Immature natural killer cell (primary cell): Measurements from ENCODE around the gene PDE3A. TPM values are rescaled to one million over a fixed set of nuclear protein-coding genes. Genes with fewer than 3 reads are reported as not detected.

Experiments used
- DNase-seq, 3 donors: peaks; one replicate each; pipeline ENCODE4 v3.0.0; 2022; ENCODE audit warnings: mixed read lengths in 1 of 3
- H3K27ac Mint-ChIP-seq, 6 donors: one replicate each; pipeline ENCODE4 v1.8.0; 2020; ENCODE audit warnings: mixed read lengths in 6 of 6, mild to moderate bottlenecking in 5 of 6, inconsistent platforms in 4 of 6, moderate library complexity in 3 of 6
- H3K27me3 Mint-ChIP-seq, 3 donors: one replicate each; pipeline ENCODE4 v1.8.0; 2020 to 2021; ENCODE audit warnings: low read depth in 3 of 3, mild to moderate bottlenecking in 3 of 3, mixed read lengths in 3 of 3, moderate library complexity in 3 of 3, inconsistent platforms in 1 of 3
- H3K36me3 Mint-ChIP-seq, 3 donors: one replicate each; pipeline ENCODE4 v1.8.0; 2020; ENCODE audit warnings: mixed read lengths in 3 of 3, inconsistent platforms in 2 of 3, mild to moderate bottlenecking in 2 of 3
- H3K4me1 Mint-ChIP-seq, 2 donors: one replicate each; pipeline ENCODE4 v1.8.0; 2020; ENCODE audit warnings: inconsistent platforms in 2 of 2, mild to moderate bottlenecking in 2 of 2, mixed read lengths in 2 of 2, moderate library complexity in 1 of 2
- H3K4me3 Mint-ChIP-seq, 5 donors: one replicate each; pipeline ENCODE4 v1.8.0; 2020; ENCODE audit warnings: mild to moderate bottlenecking in 5 of 5, mixed read lengths in 5 of 5, inconsistent platforms in 3 of 5, moderate library complexity in 3 of 5
- H3K9me3 Mint-ChIP-seq, 6 donors: one replicate each; pipeline ENCODE4 v1.8.0; 2020; ENCODE audit warnings: mild to moderate bottlenecking in 6 of 6, mixed read lengths in 6 of 6, inconsistent platforms in 4 of 6, moderate library complexity in 3 of 6
- polyA plus RNA-seq, 3 donors: library from polyadenylated mRNA; unstranded; fragments of 300-500 nt; fragmentation: Illumina TruSeq; gene quantifications; one replicate each; pipeline ENCODE4 v1.2.3, GENCODE V29; 2021

PDE3A gene
- polyA plus RNA-seq, 3 donors from 2014 or later, result 0.08 TPM; not detected in 2

DNA sequence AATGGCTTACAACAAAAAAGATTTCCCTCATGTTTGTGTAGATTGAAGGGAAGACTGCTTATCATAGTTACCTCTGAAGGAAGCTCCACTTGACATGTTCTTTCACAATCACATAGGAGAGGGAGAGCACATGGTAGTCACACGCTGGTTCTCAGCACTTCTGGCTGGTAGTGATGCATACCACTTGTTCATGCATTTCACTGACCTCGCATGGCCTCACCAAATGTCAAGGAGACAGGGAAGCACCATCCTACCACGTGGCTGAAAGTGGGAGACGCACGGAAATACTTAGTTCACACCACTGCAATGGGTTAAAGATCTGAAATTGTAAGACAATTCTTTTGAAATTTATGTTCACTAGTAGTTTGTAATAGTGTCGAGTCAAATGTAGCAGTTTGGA is 74.0 kb downstream of the PDE3A start:
- H3K27me3 Mint-ChIP-seq, result peaks cover 0 to 1% (median 0%) of the 10 kb centered on the region in 3 donors
- peaks cover 0 to 3% of the 10 kb centered on the region in 2 donors for H3K4me1 Mint-ChIP-seq
- H3K27ac Mint-ChIP-seq, result no peak overlapping the region
- no peak for DNase-seq
- peaks cover 0 to 4% (median 0%) of the 10 kb centered on the region in 3 donors for H3K36me3 Mint-ChIP-seq
- no peak overlapping the region for H3K4me3 Mint-ChIP-seq
- H3K9me3 Mint-ChIP-seq, result no peaks in the 10 kb centered on the region

DNA sequence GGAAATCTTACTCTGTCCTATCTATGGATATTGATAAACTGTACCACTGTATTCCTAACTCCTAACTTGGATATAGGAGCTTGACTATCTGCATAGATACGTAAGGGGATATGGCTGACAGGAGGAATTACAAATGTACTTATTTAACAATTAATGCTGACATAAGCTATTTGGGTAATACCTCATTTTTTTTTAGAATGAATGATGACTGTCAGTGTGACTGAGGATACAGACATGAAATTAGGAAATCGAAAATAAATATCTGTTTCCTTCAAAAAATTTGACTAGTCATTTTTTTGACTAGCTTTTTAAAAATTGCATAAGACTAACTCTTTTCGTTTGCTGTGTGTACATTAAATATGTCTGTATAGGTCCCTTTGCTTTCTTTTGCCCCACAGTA is 74.9 kb downstream of the PDE3A start:
- no peak for DNase-seq
- no peaks in the 10 kb centered on the region for H3K9me3 Mint-ChIP-seq
- no peak overlapping the region for H3K27ac Mint-ChIP-seq
- peaks cover 0 to 1% (median 0%) of the 10 kb centered on the region in 3 donors for H3K27me3 Mint-ChIP-seq
- H3K4me3 Mint-ChIP-seq, result no peak overlapping the region
- peaks cover 0 to 3% of the 10 kb centered on the region in 2 donors for H3K4me1 Mint-ChIP-seq
- H3K36me3 Mint-ChIP-seq, result peaks cover 0 to 4% (median 0%) of the 10 kb centered on the region in 3 donors

DNA sequence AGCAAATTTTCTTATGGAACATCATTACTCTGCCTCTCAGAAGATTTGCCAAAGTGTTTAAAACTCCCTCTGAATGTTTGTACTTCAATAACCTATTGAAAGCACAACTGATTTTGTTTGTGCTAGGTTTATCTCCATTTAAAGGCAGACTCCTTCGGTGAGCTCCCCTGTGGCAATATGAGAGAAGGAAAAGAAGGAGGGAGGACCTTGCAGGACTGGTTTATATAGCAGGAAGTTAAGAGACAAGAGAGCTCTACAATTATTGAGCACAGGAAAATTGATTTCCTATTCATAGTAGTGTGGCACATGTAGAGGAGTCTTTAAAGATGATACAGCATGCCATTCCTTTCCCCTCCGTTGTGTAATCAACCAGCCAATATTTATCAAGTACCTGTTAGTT is 75.5 kb downstream of the PDE3A start:
- H3K9me3 Mint-ChIP-seq, result no peaks in the 10 kb centered on the region
- H3K36me3 Mint-ChIP-seq, result peaks cover 0 to 4% (median 0%) of the 10 kb centered on the region in 3 donors
- H3K4me1 Mint-ChIP-seq, result no peaks in the 10 kb centered on the region
- H3K27me3 Mint-ChIP-seq, result peaks cover 0 to 1% (median 0%) of the 10 kb centered on the region in 3 donors
- H3K27ac Mint-ChIP-seq, result no peak overlapping the region
- no peak overlapping the region for H3K4me3 Mint-ChIP-seq
- DNase-seq, result no peak

DNA sequence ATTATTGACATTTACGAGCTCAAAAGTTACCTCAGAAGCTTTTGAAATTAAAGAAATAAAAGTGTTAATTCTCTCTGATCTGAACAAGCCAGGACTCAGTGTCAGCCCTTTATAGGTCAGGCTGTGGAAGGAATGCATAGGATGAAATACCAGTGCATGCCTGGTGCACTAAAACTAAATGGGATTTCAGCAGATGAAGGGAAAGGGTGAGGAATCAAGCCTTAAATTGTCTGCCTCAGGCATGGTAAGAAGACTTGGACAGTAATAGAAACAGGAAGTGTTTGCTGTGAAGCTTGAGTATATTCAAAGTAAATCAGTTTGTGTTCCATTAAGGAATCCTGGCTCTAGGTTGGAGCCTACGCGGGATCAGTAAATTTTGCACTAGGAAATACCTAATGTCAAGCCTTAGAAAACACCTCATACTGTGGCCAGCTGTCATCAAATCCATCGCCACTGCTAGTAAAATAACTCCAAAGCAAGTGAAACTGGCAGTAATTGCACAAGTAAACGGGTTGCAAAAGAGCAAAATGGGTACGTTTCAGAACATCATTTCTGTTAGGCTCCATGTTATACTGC is 76.3 kb downstream of the PDE3A start:
- Mint-ChIP-seq H3K9me3 (no peaks in the 10 kb centered on the region), H3K27me3 (peaks cover 0 to 1% (median 0%) of the 10 kb centered on the region in 3 donors), H3K4me1 (no peaks in the 10 kb centered on the region), H3K27ac (no peak overlapping the region), H3K36me3 (peaks cover 0 to 4% (median 0%) of the 10 kb centered on the region in 3 donors), H3K4me3 (no peak overlapping the region)
- no peak for DNase-seq

DNA sequence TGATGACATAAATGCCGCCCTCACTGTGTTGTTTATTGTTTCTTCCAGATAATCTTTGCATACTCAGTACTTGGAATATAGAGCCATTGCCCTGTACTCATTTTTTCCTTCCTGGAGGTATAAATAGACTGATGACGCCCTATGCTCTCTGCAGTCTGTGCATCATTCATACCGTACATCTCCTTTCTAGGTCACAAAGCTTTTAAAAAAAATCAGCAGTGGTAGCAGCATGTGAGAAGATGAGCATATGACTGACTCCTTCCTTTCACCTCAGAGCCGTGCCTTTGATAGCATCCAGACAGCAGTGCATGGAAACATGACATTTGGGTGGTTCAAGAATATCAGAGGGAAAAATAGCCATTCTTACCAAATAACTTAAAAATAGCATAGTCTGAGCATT is 77.3 kb downstream of the PDE3A start:
- DNase-seq, result no peak
- no peaks in the 10 kb centered on the region for H3K4me1 Mint-ChIP-seq
- peaks cover 0 to 4% (median 0%) of the 10 kb centered on the region in 3 donors for H3K36me3 Mint-ChIP-seq
- H3K4me3 Mint-ChIP-seq, result no peak overlapping the region
- peaks cover 0 to 1% (median 0%) of the 10 kb centered on the region in 3 donors for H3K27me3 Mint-ChIP-seq
- no peak overlapping the region for H3K27ac Mint-ChIP-seq
- H3K9me3 Mint-ChIP-seq, result no peaks in the 10 kb centered on the region

DNA sequence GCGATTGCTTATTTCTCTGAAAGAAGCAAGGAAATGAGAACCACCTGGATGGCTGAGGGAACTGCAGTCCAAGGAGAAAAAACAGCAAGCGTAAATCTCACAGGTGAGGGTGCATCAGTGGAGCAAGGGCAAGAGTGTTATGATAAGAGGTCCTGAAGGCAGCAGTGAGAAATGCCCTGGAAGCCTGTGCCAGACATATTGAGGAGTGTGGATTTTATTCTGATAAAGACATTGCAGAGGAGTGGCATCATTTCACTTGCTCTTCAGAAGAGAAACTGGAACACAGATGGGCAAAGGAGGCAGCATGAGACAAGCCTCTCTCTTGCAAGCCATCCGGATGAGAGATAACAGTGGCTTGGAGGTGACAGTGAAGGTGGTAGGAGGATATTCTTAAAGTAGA is 78.5 kb downstream of the PDE3A start:
- no peaks in the 10 kb centered on the region for H3K36me3 Mint-ChIP-seq
- H3K9me3 Mint-ChIP-seq, result no peaks in the 10 kb centered on the region
- DNase-seq, result no peak
- no peak overlapping the region for H3K4me3 Mint-ChIP-seq
- H3K27me3 Mint-ChIP-seq, result peaks cover 0 to 1% (median 0%) of the 10 kb centered on the region in 3 donors
- no peaks in the 10 kb centered on the region for H3K4me1 Mint-ChIP-seq
- H3K27ac Mint-ChIP-seq, result no peak overlapping the region

DNA sequence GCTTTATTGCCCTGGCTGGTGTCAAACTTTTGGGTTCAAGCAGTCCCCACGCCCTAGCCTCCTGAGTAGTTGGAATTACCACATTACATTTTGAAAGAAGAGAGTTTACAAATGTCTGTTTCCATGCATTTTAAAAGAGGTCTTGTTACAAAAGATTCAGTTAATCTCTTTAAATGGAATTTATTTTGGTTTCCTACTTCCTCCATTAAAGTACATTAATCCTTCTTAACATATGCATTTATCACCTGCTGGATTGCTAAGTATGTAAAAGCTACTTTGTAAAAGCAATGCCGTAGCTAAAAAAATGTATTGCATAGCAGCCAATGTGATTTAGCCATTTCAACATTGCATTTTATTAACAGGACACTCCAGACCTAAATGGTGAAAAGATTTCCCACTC is 80.4 kb downstream of the PDE3A start:
- no peak for DNase-seq
- no peak overlapping the region for H3K4me3 Mint-ChIP-seq
- no peaks in the 10 kb centered on the region for H3K36me3 Mint-ChIP-seq
- no peaks in the 10 kb centered on the region for H3K4me1 Mint-ChIP-seq
- peaks cover 0 to 1% (median 0%) of the 10 kb centered on the region in 3 donors for H3K27me3 Mint-ChIP-seq
- no peak overlapping the region for H3K27ac Mint-ChIP-seq
- no peaks in the 10 kb centered on the region for H3K9me3 Mint-ChIP-seq

DNA sequence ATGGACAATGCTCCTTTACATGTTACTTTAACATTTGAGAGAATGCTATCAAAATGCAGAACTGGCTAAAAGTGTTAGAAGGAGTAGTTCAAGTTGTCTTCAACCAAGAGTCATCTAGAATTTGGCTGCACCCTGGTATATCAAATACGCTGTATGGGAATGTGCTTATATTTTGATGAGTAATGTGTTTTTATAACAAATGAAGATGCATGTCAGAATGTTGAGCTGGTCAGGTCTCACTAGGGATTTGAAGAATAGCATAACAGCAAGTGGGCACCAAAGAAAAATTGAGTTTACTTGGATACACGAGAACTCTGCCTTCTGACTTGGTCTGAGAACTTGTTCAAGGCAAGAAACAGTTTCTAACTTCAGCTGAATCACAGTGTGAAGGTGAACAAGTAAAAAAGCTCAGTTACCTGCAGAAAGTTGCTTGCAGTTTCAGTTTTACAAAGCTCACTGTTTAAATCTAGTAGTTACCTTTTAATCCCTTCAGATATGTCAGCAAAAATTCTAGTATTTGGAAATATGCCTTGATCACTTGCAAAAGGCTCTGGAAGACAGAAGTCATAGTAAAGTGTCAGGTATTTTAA is 82.3 kb downstream of the PDE3A start:
- no peaks in the 10 kb centered on the region for H3K9me3 Mint-ChIP-seq
- H3K27me3 Mint-ChIP-seq, result peaks cover 0 to 4% (median 1%) of the 10 kb centered on the region in 3 donors
- no peak overlapping the region for H3K27ac Mint-ChIP-seq

DNA sequence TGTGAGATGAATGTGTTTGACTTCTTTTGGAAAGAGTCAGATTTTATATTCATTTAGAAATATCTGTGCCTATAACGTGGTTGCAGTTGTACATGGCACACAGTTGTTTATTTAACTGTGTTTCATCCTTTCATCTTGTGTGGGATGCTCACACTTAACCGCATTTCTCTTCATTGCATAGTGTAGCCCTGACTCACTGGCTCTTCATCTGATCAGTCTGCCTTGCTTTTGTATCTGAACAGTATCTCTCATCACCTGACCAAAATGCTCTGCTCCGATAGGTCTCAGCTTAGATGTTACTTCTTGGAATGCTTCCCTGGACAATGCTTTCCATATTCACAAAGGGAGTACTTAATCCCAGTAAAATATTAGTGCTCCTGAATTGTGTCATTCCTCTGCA is 83.4 kb downstream of the PDE3A start:
- no peaks in the 10 kb centered on the region for H3K36me3 Mint-ChIP-seq
- no peak overlapping the region for H3K27ac Mint-ChIP-seq
- H3K4me1 Mint-ChIP-seq, result no peaks in the 10 kb centered on the region
- H3K9me3 Mint-ChIP-seq, result no peaks in the 10 kb centered on the region
- no peak overlapping the region for H3K4me3 Mint-ChIP-seq
- H3K27me3 Mint-ChIP-seq, result peaks cover 0 to 4% (median under 1%) of the 10 kb centered on the region in 3 donors
- no peak for DNase-seq

More for the DNA sequence above, 82.3 kb downstream of the PDE3A start:
- Mint-ChIP-seq H3K36me3 (no peaks in the 10 kb centered on the region), H3K4me1 (no peaks in the 10 kb centered on the region), H3K4me3 (no peak overlapping the region)
- no peak for DNase-seq

DNA sequence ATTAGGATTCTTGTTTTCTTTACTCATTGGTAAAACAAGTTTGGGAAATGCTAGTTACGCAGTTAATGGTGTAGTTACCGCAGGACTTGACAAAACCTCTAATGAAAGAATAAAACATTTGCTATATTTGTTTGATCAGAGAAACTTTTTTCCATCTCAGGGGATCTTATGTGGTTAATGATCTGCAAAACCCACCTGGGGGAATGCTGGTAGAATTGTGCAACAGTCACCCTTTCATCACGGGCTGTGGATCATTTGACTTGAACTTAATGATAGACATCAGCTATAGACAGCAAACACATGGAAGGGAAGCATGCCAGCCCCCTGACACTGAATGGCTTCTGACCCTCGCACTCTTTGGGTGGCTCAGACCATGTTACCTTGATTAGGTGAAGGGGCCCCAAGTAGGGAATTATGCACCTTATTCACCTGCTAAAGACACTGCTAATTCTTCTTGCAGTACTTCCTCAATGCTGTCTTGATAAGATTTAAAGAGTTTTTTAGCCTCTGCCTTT is 84.2 kb downstream of the PDE3A start:
- H3K4me3 Mint-ChIP-seq, result no peak overlapping the region
- no peaks in the 10 kb centered on the region for H3K9me3 Mint-ChIP-seq
- no peak overlapping the region for H3K27ac Mint-ChIP-seq
- H3K36me3 Mint-ChIP-seq, result no peaks in the 10 kb centered on the region
- no peaks in the 10 kb centered on the region for H3K4me1 Mint-ChIP-seq
- DNase-seq, result no peak
- H3K27me3 Mint-ChIP-seq, result peaks cover 0 to 4% (median 0%) of the 10 kb centered on the region in 3 donors

DNA sequence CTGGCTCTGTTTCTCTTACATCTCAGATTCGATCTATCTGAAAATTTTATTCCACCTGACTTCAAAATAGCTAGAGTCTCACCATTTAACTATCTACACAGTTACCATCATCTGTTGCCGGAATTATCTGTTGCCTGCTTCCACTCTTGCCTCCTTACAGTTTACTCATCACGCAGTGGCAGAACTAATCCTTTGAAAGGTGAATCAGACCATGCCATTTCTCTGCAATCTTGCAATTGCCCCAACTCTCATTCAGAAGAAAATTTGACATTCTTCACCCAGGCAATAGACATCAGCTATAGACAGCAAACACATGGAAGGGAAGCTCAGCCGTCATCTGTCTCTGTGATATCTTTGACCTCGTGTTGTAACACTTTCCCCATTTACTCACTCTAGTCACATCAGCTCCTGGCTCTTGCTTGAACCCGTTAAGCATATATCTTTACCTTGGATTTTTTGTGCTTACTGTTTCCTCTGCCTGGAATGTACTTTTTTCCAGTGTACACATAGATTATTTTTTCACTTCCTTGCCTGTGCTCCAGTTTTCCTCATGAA is 85.5 kb downstream of the PDE3A start:
- H3K36me3 Mint-ChIP-seq, result no peaks in the 10 kb centered on the region
- no peak overlapping the region for H3K27ac Mint-ChIP-seq
- peaks cover 0 to 4% (median 2%) of the 10 kb centered on the region in 3 donors for H3K27me3 Mint-ChIP-seq
- no peak for DNase-seq
- no peak overlapping the region for H3K4me3 Mint-ChIP-seq
- no peaks in the 10 kb centered on the region for H3K4me1 Mint-ChIP-seq
- no peaks in the 10 kb centered on the region for H3K9me3 Mint-ChIP-seq

DNA sequence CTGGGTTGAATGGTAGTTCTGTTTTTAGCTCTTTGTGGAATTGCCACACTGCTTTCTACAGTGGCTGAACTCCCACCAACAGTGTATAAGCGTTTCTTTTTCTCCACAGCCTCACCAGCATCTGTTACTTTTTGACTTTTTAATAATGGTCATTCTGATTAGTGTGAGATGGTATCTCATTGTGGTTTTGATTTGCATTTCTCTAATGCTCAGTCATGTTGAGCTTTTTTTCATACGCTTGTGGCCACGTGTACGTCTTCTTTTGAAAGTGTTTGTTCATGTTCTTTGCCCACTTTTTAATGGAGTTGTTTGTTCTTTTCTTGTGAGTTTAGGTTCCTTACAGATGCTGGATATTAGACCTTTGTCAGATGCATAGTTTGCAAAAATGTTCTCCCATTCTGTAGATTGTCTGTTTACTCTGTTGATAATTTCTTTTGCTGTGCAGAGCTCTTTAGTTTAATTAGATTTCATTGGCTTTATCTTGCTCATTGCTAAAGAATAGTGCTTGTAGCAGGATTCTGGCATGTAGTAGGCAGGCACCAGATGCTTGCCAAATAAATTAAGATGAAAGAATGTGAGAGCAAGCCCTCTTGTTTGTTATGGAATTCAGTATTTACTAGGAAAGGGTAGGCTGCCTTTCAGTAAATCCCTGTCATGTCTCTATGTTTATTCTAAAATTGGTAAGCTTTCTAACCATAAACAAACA is 86.8 kb downstream of the PDE3A start:
- H3K36me3 Mint-ChIP-seq, result no peaks in the 10 kb centered on the region

DNA sequence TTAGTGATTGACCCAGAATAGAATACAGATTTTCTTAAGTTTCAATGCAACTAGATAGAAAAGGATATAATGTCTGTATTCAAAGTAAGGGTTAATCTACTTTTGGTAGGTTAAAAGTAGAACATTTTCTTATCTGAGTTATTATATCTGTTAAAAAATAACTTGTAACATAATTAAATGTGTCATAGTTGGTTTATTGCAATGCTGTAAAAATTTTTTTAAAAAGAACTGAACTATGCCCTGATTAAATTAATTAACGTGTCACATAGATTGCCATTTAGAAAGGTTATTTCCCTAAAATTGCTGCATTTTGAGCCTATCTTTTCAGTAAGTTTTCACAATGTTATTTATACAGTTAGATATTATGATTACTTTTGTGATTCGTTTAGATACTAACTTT is 89.2 kb downstream of the PDE3A start:
- no peaks in the 10 kb centered on the region for H3K4me1 Mint-ChIP-seq
- H3K27ac Mint-ChIP-seq, result no peak overlapping the region
- H3K36me3 Mint-ChIP-seq, result no peaks in the 10 kb centered on the region
- no peak overlapping the region for H3K4me3 Mint-ChIP-seq
- DNase-seq, result no peak
- H3K9me3 Mint-ChIP-seq, result no peaks in the 10 kb centered on the region
- H3K27me3 Mint-ChIP-seq, result peaks cover 0 to 4% (median 2%) of the 10 kb centered on the region in 3 donors

More for the DNA sequence above, 86.8 kb downstream of the PDE3A start:
- Mint-ChIP-seq H3K4me1 (no peaks in the 10 kb centered on the region), H3K27ac (no peak overlapping the region), H3K27me3 (peaks cover 0 to 4% (median 2%) of the 10 kb centered on the region in 3 donors), H3K9me3 (no peaks in the 10 kb centered on the region), H3K4me3 (no peak overlapping the region)
- DNase-seq, result no peak

DNA sequence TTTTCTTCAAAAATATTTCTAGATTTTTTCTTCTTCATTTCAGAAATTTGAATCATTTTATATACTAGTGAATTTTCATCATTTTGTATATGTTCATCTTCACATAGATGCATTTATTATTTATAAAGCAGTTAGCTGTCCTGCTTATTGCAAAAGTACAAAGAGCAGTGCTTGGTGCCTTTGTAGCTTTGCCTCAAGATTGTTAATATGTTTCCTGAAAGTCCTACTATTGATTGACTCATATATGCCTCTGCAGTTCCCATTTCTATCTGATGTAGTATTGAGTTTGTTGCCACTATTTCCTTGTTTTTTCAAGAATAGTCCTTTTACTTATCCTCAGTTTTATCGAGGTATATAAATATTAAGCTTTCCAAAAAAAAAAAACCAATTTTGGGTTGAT is 89.7 kb downstream of the PDE3A start:
- no peak overlapping the region for H3K4me3 Mint-ChIP-seq
- H3K9me3 Mint-ChIP-seq, result no peaks in the 10 kb centered on the region
- H3K36me3 Mint-ChIP-seq, result no peaks in the 10 kb centered on the region
- H3K27ac Mint-ChIP-seq, result no peak overlapping the region
- peaks cover 0 to 4% (median 2%) of the 10 kb centered on the region in 3 donors for H3K27me3 Mint-ChIP-seq
- no peak for DNase-seq
- no peaks in the 10 kb centered on the region for H3K4me1 Mint-ChIP-seq
